ENCODE data around the gene HTRA1.

- no peak for TF ChIP-seq CTCF (IDR thresholded peaks at IDR 0.05)
- TF ChIP-seq REST (IDR thresholded peaks at IDR 0.05; ENCODE audit: insufficient read depth in 1 of 2, low read depth in 2 of 2, low read length in 1 of 2): no peak
Measured at GRCh38 chr10:122448600-122448999, 12.8 kb upstream of the HTRA1 start.
